ENCODE measurements around the gene KIF19.
"Not testable (repeated sequence)": the region's sequence is repeated elsewhere in the genome, so short reads cannot be mapped to it uniquely, and the experiment has no call there.

The KIF19 gene

DNA sequence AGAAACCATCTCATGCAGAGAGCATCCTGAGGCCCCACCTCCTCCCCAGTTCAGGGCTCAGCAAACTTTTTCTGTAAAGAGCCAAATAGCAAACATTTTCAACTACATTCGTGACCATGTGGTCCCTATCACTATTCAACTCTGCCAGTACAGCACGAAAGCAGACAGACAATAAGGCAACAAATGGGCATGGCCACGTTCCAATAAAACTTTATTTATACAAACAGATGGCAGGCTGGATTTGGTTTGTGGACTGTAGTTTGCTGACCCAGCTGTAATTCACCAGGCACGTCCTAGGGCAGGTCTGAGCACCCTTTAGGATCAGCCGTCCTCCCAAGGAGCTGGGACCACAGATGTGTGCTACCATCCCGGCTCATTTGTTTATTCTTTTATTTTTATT lies 78.8 kb downstream of the KIF19 start:
- H3K27me3 ChIP-seq (ENCODE audit: insufficient read depth, poor library complexity, severe bottlenecking), result no peaks in the 10 kb centered on the region
- H3K27ac ChIP-seq (replicated peaks), result no peak overlapping the region
- H3K4me3 ChIP-seq (replicated peaks; ENCODE audit: insufficient read depth, low read length), result no peak overlapping the region
- TF ChIP-seq SPI1 (IDR thresholded peaks at IDR 0.05; ENCODE audit: borderline replicate concordance, low read depth), result no peak
- TF ChIP-seq, protein P1, sequence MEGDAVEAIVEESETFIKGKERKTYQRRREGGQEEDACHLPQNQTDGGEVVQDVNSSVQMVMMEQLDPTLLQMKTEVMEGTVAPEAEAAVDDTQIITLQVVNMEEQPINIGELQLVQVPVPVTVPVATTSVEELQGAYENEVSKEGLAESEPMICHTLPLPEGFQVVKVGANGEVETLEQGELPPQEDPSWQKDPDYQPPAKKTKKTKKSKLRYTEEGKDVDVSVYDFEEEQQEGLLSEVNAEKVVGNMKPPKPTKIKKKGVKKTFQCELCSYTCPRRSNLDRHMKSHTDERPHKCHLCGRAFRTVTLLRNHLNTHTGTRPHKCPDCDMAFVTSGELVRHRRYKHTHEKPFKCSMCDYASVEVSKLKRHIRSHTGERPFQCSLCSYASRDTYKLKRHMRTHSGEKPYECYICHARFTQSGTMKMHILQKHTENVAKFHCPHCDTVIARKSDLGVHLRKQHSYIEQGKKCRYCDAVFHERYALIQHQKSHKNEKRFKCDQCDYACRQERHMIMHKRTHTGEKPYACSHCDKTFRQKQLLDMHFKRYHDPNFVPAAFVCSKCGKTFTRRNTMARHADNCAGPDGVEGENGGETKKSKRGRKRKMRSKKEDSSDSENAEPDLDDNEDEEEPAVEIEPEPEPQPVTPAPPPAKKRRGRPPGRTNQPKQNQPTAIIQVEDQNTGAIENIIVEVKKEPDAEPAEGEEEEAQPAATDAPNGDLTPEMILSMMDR (IDR thresholded peaks at IDR 0.05; ENCODE audit: insufficient read depth, low read length), result no peak
- DNase-seq (ENCODE audit: low read depth in 1 of 2, low spot score in 1 of 2), result no peak

DNA sequence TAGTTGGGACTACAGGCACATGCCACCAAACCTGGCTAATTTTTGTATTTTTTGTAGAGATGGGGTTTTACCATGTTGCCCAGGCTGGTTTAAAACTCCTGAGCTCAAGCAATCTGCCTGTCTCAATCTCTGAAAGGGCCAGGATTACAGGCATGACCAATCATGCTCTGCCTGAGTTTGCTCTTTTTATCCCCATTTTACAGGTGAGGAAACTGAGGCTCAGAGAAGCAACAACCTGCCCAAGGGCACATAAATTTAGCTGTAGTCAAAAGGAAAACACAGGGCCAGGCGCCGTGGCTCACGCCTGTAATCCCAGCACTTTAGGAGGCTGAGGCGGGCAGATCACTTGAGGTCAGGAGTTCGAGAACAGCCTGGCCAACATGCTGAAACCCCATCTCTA lies 79.3 kb downstream of the KIF19 start:
- not testable (repeated sequence) for H3K4me3 ChIP-seq (replicated peaks; ENCODE audit: insufficient read depth, low read length); DNase-seq (ENCODE audit: low read depth in 1 of 2, low spot score in 1 of 2); H3K27ac ChIP-seq (replicated peaks); H3K27me3 ChIP-seq (ENCODE audit: insufficient read depth, poor library complexity, severe bottlenecking)
